Measurements from ENCODE around the gene PLAC8L1. TPM values are rescaled to one million over a fixed set of nuclear protein-coding genes. Genes with fewer than 3 reads are reported as not detected.
"Not testable (repeated sequence)": the region's sequence is repeated elsewhere in the genome, so short reads cannot be mapped to it uniquely, and the experiment has no call there.

The PLAC8L1 gene
- total RNA-seq, 6 experiments from 2014 or later: 0.38 to 0.61 (median 0.46) TPM; not detected in 3

GRCh38 chr5:146109379-146109778, 4.0 kb upstream of the PLAC8L1 start:
- peaks cover 6% of the 10 kb centered on the region; the same call in 1 of the 2 replicates for H3K36me3 Mint-ChIP-seq (ENCODE audit: low read depth)
- no peaks in the 10 kb centered on the region for H3K9me3 Mint-ChIP-seq
- no peaks in the 10 kb centered on the region; the same call in 1 of the 2 replicates for H3K27me3 Mint-ChIP-seq (ENCODE audit: insufficient read depth)
- H3K4me1 Mint-ChIP-seq (ENCODE audit: low read depth): peaks cover 6% of the 10 kb centered on the region
- H3K4me3 Mint-ChIP-seq: no peak overlapping the region
- DNase-seq: no peak
- H3K27ac Mint-ChIP-seq: no peak overlapping the region
- no peak for TF ChIP-seq CTCF (IDR thresholded peaks at IDR 0.05)

GRCh38 chr5:146108870-146109269, 3.5 kb upstream of the PLAC8L1 start:
- not testable (repeated sequence) for H3K27ac Mint-ChIP-seq; H3K4me1 Mint-ChIP-seq (ENCODE audit: low read depth); H3K36me3 Mint-ChIP-seq (ENCODE audit: low read depth); H3K4me3 Mint-ChIP-seq; DNase-seq; H3K27me3 Mint-ChIP-seq (ENCODE audit: insufficient read depth); H3K9me3 Mint-ChIP-seq

GRCh38 chr5:146107901-146108300, 2.5 kb upstream of the PLAC8L1 start:
- Mint-ChIP-seq H3K9me3 (no peaks in the 10 kb centered on the region), H3K4me1 (ENCODE audit: low read depth) (peaks cover 6% of the 10 kb centered on the region), H3K27me3 (ENCODE audit: insufficient read depth) (no peaks in the 10 kb centered on the region), H3K27ac (no peak overlapping the region), H3K4me3 (no peak overlapping the region), H3K36me3 (ENCODE audit: low read depth) (peaks cover 6% of the 10 kb centered on the region; the same call in 1 of the 2 replicates)
- DNase-seq: no peak
- no peak for TF ChIP-seq CTCF (IDR thresholded peaks at IDR 0.05)

GRCh38 chr5:146103594-146103993, 1.8 kb downstream of the PLAC8L1 start:
- no peaks in the 10 kb centered on the region for H3K27me3 Mint-ChIP-seq (ENCODE audit: insufficient read depth)
- no peak overlapping the region for H3K4me3 Mint-ChIP-seq
- no peak overlapping the region for H3K27ac Mint-ChIP-seq
- no peak for TF ChIP-seq CTCF (IDR thresholded peaks at IDR 0.05)
- H3K4me1 Mint-ChIP-seq (ENCODE audit: low read depth): peaks cover 6% of the 10 kb centered on the region
- H3K9me3 Mint-ChIP-seq: no peaks in the 10 kb centered on the region
- DNase-seq: no peak
- H3K36me3 Mint-ChIP-seq (ENCODE audit: low read depth): peaks cover 6% of the 10 kb centered on the region; the same call in 1 of the 2 replicates

- Mint-ChIP-seq H3K4me3 (no peak overlapping the region), H3K27me3 (ENCODE audit: insufficient read depth) (no peaks in the 10 kb centered on the region), H3K27ac (no peak overlapping the region), H3K9me3 (no peaks in the 10 kb centered on the region), H3K4me1 (ENCODE audit: low read depth) (no peaks in the 10 kb centered on the region), H3K36me3 (ENCODE audit: low read depth) (peaks cover 6% of the 10 kb centered on the region; the same call in 1 of the 2 replicates)
- no peak for DNase-seq
- no peak for TF ChIP-seq CTCF (IDR thresholded peaks at IDR 0.05)
Observed at GRCh38 chr5:146101646-146102045, 3.7 kb downstream of the PLAC8L1 start.

- Mint-ChIP-seq H3K27me3 (ENCODE audit: insufficient read depth) (no peaks in the 10 kb centered on the region), H3K9me3 (no peaks in the 10 kb centered on the region), H3K36me3 (ENCODE audit: low read depth) (no peaks in the 10 kb centered on the region), H3K27ac (no peak overlapping the region), H3K4me1 (ENCODE audit: low read depth) (no peaks in the 10 kb centered on the region), H3K4me3 (no peak overlapping the region)
- DNase-seq: no peak
- TF ChIP-seq CTCF (IDR thresholded peaks at IDR 0.05): no peak
Observed at GRCh38 chr5:146098047-146098446, 7.3 kb downstream of the PLAC8L1 start.

Measured in HFFc6 (cell line).